HL-60 (cell line): ENCODE data around the gene FIBP.
A peak's percentile ranks its signal among the peaks of the same experiment; 100 is the strongest.

ENCODE experiments used
- CTCF ChIP-seq: IDR thresholded peaks from one replicate; pipeline ENCODE4 v1.5.1; 2011; ENCODE audit warnings: low read length, control low read depth, inconsistent platforms; ENCODE audit not compliant: insufficient read depth
- GABPA ChIP-seq: IDR thresholded peaks from 2 replicates; pipeline ENCODE4 v1.6.1; 2012; ENCODE audit warnings: low read depth
- POLR2AphosphoS5 ChIP-seq: IDR thresholded peaks from 2 replicates; pipeline ENCODE4 v1.6.1; 2012; ENCODE audit warnings: low read depth
- SPI1 ChIP-seq: IDR thresholded peaks from 2 replicates; pipeline ENCODE4 v1.6.1; 2012; ENCODE audit warnings: low read depth, mild to moderate bottlenecking, borderline replicate concordance
- TF ChIP-seq, protein P1 (sequence below): IDR thresholded peaks from 2 replicates; pipeline ENCODE4 v1.6.1; 2012; ENCODE audit warnings: low read depth; ENCODE audit not compliant: insufficient replicate concordance

DNA sequence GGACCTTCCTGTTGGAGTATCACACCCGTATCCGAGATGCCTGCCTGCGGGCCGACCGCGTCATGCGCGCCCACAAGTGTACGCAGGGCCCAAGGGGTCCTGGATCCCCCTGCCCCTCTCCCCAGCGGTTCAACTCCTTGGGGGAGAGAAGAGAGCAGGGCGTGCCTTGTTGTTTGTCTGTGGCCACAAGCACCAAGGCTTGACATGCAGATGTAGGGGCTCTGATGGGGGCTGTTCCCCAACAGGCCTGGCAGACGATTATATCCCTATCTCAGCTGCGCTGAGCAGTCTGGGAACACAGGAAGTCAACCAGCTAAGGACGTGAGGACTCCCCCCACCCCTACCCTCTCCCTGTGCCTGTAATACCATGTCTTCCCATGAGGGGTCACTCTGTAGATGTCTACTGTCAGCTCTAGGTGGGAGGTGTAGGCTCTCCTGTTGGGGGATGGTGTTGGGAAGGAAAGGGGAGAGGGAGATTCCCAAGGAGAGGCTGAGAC lies 37.1 kb downstream of the FIBP start:
- peak; percentile 72 for TF ChIP-seq CTCF
- peak; percentile 30; the same call in 1 of the 2 replicates for TF ChIP-seq POLR2AphosphoS5
- no peak for TF ChIP-seq GABPA
- TF ChIP-seq, protein P1, sequence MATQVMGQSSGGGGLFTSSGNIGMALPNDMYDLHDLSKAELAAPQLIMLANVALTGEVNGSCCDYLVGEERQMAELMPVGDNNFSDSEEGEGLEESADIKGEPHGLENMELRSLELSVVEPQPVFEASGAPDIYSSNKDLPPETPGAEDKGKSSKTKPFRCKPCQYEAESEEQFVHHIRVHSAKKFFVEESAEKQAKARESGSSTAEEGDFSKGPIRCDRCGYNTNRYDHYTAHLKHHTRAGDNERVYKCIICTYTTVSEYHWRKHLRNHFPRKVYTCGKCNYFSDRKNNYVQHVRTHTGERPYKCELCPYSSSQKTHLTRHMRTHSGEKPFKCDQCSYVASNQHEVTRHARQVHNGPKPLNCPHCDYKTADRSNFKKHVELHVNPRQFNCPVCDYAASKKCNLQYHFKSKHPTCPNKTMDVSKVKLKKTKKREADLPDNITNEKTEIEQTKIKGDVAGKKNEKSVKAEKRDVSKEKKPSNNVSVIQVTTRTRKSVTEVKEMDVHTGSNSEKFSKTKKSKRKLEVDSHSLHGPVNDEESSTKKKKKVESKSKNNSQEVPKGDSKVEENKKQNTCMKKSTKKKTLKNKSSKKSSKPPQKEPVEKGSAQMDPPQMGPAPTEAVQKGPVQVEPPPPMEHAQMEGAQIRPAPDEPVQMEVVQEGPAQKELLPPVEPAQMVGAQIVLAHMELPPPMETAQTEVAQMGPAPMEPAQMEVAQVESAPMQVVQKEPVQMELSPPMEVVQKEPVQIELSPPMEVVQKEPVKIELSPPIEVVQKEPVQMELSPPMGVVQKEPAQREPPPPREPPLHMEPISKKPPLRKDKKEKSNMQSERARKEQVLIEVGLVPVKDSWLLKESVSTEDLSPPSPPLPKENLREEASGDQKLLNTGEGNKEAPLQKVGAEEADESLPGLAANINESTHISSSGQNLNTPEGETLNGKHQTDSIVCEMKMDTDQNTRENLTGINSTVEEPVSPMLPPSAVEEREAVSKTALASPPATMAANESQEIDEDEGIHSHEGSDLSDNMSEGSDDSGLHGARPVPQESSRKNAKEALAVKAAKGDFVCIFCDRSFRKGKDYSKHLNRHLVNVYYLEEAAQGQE: no peak
- no peak for TF ChIP-seq SPI1
